Measurements from ENCODE around the gene KLC1.

The KLC1 gene

GRCh38 chr14:103725739-103726395 is 96.9 kb downstream of the KLC1 start:
- no peak overlapping the region for H3K27ac ChIP-seq (ENCODE audit: low read depth, low read length)
- no peaks in the 10 kb centered on the region for H3K27me3 ChIP-seq (ENCODE audit: control insufficient read depth, insufficient read depth, low read length)
- H3K4me3 ChIP-seq (ENCODE audit: low read depth, low read length) = no peak overlapping the region
- no peaks in the 10 kb centered on the region for H3K9me3 ChIP-seq (ENCODE audit: control insufficient read depth, insufficient read depth, low read length)
- H3K36me3 ChIP-seq (ENCODE audit: control insufficient read depth, insufficient read depth, low read length) = peaks cover 31% of the 10 kb centered on the region
- H3K9ac ChIP-seq (ENCODE audit: low read depth, low read length) = no peak overlapping the region
- H3K4me1 ChIP-seq (ENCODE audit: control insufficient read depth, insufficient read depth, low read length) = no peaks in the 10 kb centered on the region

DNA sequence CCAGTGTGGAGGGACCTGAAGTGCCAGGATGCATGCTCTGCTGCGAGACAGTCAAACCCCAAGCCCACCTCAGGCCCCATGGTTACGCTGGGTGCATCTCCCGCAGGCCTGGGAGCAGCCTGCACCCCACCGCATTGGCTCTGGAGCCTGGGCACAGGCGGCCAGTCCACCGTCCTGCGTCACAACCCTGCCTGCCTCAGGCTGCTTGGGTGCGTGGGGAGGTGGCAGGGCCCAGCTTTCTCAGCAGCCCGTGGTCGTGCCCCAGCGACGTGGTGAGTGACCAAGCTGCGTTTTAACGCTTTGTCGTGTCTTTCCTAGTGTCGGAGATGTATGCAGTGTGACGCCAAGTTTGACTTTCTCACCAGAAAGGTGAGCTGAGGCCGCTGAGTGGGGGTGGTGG is 97.5 kb downstream of the KLC1 start:
- Histone ChIP-seq H3K9me3 (ENCODE audit: control insufficient read depth, insufficient read depth, low read length) (no peaks in the 10 kb centered on the region), H3K27me3 (ENCODE audit: control insufficient read depth, insufficient read depth, low read length) (no peaks in the 10 kb centered on the region), H3K27ac (ENCODE audit: low read depth, low read length) (no peak overlapping the region), H3K36me3 (ENCODE audit: control insufficient read depth, insufficient read depth, low read length) (peaks cover 31% of the 10 kb centered on the region), H3K4me3 (ENCODE audit: low read depth, low read length) (no peak overlapping the region), H3K9ac (ENCODE audit: low read depth, low read length) (no peak overlapping the region), H3K4me1 (ENCODE audit: control insufficient read depth, insufficient read depth, low read length) (no peaks in the 10 kb centered on the region)

DNA sequence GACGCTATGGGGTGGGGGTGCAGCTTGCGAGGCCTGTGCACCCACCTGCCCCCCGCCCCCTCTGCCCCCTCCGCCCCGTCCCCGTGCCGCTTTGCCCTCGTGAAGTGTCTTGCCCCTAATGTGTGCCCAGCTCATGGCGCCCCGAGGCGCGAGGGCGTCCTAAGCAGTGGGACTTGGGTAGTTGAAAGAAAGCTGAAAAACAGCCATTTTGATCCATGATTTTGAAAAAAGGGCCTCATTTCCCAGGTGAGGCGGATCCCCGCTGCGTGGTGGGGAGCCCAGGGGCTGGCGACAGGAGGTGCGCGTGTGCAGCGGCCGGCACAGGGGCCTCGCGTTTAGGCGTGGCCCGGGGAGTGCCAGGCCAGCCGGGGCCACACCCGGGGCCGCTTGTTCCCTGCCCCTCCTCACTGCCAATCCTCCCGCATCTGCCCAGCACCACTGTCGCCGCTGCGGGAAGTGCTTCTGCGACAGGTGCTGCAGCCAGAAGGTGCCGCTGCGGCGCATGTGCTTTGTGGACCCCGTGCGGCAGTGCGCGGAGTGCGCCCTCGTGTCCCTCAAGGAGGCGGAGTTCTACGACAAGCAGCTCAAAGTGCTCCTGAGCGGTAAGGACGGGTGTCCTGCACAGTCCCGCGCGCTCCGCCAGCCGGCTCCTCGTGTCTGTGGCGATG is 98.4 kb downstream of the KLC1 start:
- H3K27me3 ChIP-seq (ENCODE audit: control insufficient read depth, insufficient read depth, low read length) = no peaks in the 10 kb centered on the region
- no peaks in the 10 kb centered on the region for H3K9me3 ChIP-seq (ENCODE audit: control insufficient read depth, insufficient read depth, low read length)
- no peak overlapping the region for H3K4me3 ChIP-seq (ENCODE audit: low read depth, low read length)
- H3K4me1 ChIP-seq (ENCODE audit: control insufficient read depth, insufficient read depth, low read length) = no peaks in the 10 kb centered on the region
- H3K9ac ChIP-seq (ENCODE audit: low read depth, low read length) = no peak overlapping the region
- H3K36me3 ChIP-seq (ENCODE audit: control insufficient read depth, insufficient read depth, low read length) = peaks cover 38% of the 10 kb centered on the region
- H3K27ac ChIP-seq (ENCODE audit: low read depth, low read length) = no peak overlapping the region

DNA sequence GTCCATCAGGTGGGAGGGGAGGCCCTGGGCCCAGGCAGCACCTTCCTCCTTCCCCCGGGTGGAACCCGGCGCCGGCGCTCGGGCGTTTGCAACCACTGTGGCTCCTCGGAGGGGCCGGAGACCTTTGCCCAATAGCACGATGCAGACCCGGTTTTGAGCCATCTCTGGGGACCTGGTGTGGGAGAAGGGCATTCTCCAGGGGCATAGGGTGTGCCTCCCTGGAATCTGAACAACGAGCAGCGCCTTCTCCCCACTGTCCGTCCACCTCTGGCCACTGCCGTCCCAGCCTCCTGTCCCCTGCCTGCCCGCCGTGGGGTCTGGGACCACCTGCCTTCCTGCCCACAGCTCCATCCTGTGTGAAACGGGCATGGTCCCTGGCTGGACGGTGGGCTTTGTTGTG is 99.1 kb downstream of the KLC1 start:
- Histone ChIP-seq H3K4me1 (ENCODE audit: control insufficient read depth, insufficient read depth, low read length) (no peaks in the 10 kb centered on the region), H3K27ac (ENCODE audit: low read depth, low read length) (no peak overlapping the region), H3K9me3 (ENCODE audit: control insufficient read depth, insufficient read depth, low read length) (no peaks in the 10 kb centered on the region), H3K27me3 (ENCODE audit: control insufficient read depth, insufficient read depth, low read length) (no peaks in the 10 kb centered on the region), H3K36me3 (ENCODE audit: control insufficient read depth, insufficient read depth, low read length) (peaks cover 44% of the 10 kb centered on the region), H3K9ac (ENCODE audit: low read depth, low read length) (no peak overlapping the region), H3K4me3 (ENCODE audit: low read depth, low read length) (no peak overlapping the region)

DNA sequence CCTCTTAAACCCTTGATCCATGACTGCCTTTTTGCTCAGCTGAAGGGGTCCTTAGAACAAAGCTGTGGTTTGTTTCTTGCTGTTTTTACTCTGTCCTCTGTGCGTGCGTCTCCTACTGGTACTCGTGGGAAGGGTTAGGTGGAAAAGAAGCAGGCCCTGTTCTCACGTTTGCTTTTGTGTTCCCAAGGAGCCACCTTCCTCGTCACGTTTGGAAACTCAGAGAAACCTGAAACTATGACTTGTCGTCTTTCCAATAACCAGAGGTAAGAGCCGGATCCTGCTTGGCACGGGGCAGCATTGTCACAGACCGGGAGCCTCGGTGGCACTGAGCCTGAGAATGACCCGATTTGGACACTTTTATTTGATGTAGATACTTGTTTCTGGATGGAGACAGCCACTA is 99.7 kb downstream of the KLC1 start:
- Histone ChIP-seq H3K4me1 (ENCODE audit: control insufficient read depth, insufficient read depth, low read length) (no peaks in the 10 kb centered on the region), H3K9ac (ENCODE audit: low read depth, low read length) (no peak overlapping the region), H3K27me3 (ENCODE audit: control insufficient read depth, insufficient read depth, low read length) (no peaks in the 10 kb centered on the region), H3K9me3 (ENCODE audit: control insufficient read depth, insufficient read depth, low read length) (no peaks in the 10 kb centered on the region), H3K27ac (ENCODE audit: low read depth, low read length) (no peak overlapping the region), H3K4me3 (ENCODE audit: low read depth, low read length) (no peak overlapping the region), H3K36me3 (ENCODE audit: control insufficient read depth, insufficient read depth, low read length) (peaks cover 50% of the 10 kb centered on the region)

DNA sequence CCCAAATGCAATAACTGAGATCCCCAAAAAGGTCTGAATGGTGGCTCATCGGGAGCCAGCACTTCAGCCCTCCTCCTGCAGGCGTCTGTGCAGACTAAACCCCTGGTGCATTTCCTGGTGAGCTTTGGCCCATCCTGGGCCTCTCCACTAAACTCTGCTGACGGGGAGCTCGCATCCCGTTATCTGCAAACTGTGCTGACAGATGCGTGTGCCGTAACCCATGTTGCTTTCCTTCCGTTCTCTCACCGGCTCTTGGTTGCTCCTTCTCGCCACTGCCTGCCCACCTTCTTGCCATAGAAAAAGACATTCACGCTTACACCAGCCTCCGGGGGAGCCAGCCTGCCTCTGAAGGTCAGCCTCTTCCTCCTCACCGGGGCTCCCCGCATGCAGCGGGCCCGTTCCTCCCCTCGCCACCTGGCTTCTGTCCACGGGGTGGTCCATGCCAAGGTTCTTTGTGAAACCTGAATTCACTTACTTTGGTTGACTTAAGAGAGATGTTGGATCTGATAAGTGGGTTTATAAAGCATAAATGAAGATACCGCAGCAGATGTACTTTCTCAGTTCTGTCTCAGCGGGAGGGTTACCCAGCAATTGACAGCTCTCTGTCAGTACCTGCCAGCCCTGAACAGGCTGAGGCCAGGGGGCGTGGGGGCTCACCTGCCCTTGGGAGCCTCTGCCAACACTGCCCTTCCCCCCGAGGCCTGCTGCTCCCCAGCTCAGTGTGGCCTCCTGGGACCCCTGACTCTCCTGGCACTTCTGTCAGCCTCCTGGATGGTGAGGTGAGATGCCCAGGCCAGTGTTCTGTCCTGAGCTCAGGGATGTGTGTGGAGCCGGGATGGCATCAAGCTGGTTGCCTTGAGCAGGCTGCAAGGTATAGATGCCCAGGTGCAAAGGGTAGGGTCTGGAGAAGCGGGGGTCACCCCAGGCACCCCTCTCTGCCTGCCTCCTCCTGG is 100.8 kb downstream of the KLC1 start:
- H3K4me3 ChIP-seq (ENCODE audit: low read depth, low read length) = no peak overlapping the region
- peaks cover 57% of the 10 kb centered on the region for H3K36me3 ChIP-seq (ENCODE audit: control insufficient read depth, insufficient read depth, low read length)
- H3K27ac ChIP-seq (ENCODE audit: low read depth, low read length) = no peak overlapping the region

GRCh38 chr14:103730490-103731035 is 101.6 kb downstream of the KLC1 start:
- Histone ChIP-seq H3K27me3 (ENCODE audit: control insufficient read depth, insufficient read depth, low read length) (no peaks in the 10 kb centered on the region), H3K27ac (ENCODE audit: low read depth, low read length) (no peak overlapping the region), H3K4me1 (ENCODE audit: control insufficient read depth, insufficient read depth, low read length) (no peaks in the 10 kb centered on the region), H3K36me3 (ENCODE audit: control insufficient read depth, insufficient read depth, low read length) (peaks cover 57% of the 10 kb centered on the region), H3K9me3 (ENCODE audit: control insufficient read depth, insufficient read depth, low read length) (no peaks in the 10 kb centered on the region), H3K4me3 (ENCODE audit: low read depth, low read length) (no peak overlapping the region), H3K9ac (ENCODE audit: low read depth, low read length) (no peak overlapping the region)

More for the DNA sequence above, 100.8 kb downstream of the KLC1 start:
- H3K9ac ChIP-seq (ENCODE audit: low read depth, low read length) = no peak overlapping the region
- H3K9me3 ChIP-seq (ENCODE audit: control insufficient read depth, insufficient read depth, low read length) = no peaks in the 10 kb centered on the region
- H3K4me1 ChIP-seq (ENCODE audit: control insufficient read depth, insufficient read depth, low read length) = no peaks in the 10 kb centered on the region
- H3K27me3 ChIP-seq (ENCODE audit: control insufficient read depth, insufficient read depth, low read length) = no peaks in the 10 kb centered on the region

DNA sequence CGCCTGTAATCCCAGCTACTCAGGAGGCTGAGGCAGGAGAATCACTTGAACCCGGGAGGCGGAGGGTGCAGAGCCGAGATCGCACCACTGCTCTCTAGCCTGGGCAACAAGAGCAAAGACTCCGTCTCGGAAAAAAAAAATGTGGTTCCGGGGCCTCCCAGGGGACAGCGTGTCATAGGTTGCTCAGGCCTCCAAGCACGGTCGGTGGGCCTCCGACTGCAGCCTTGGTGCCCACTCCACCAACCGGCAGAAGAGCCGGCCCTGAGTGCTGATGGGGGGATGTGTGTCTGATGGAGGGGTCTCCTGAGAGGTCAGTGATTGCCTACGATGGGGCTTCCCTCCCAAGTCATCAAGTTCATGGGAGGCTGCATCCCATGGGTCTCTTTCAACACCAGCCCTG is 102.5 kb downstream of the KLC1 start:
- Histone ChIP-seq H3K27me3 (ENCODE audit: control insufficient read depth, insufficient read depth, low read length) (no peaks in the 10 kb centered on the region), H3K4me1 (ENCODE audit: control insufficient read depth, insufficient read depth, low read length) (no peaks in the 10 kb centered on the region), H3K36me3 (ENCODE audit: control insufficient read depth, insufficient read depth, low read length) (peaks cover 50% of the 10 kb centered on the region), H3K9ac (ENCODE audit: low read depth, low read length) (no peak overlapping the region), H3K9me3 (ENCODE audit: control insufficient read depth, insufficient read depth, low read length) (no peaks in the 10 kb centered on the region), H3K27ac (ENCODE audit: low read depth, low read length) (no peak overlapping the region), H3K4me3 (ENCODE audit: low read depth, low read length) (no peak overlapping the region)

- no peaks in the 10 kb centered on the region for H3K27me3 ChIP-seq (ENCODE audit: control insufficient read depth, insufficient read depth, low read length)
- H3K4me1 ChIP-seq (ENCODE audit: control insufficient read depth, insufficient read depth, low read length) = no peaks in the 10 kb centered on the region
- no peaks in the 10 kb centered on the region for H3K9me3 ChIP-seq (ENCODE audit: control insufficient read depth, insufficient read depth, low read length)
- no peak overlapping the region for H3K27ac ChIP-seq (ENCODE audit: low read depth, low read length)
- H3K36me3 ChIP-seq (ENCODE audit: control insufficient read depth, insufficient read depth, low read length) = peaks cover 50% of the 10 kb centered on the region
- no peak overlapping the region for H3K9ac ChIP-seq (ENCODE audit: low read depth, low read length)
- no peak overlapping the region for H3K4me3 ChIP-seq (ENCODE audit: low read depth, low read length)
Observed at GRCh38 chr14:103731916-103732867, 103.2 kb downstream of the KLC1 start.

All from HUES48 (cell line).